BE2C (cell line): ENCODE measurements around the gene ALPK3.

ENCODE experiments used
- DNase-seq: peaks from one replicate; pipeline ENCODE4 v3.0.0-alpha.2; 2020
- H3K27me3 ChIP-seq: fragments of 250-450 bp; sonication (Bioruptor Pico); 2 replicates; pipeline ENCODE4 v1.5.1; 2020; ENCODE audit warnings: mild to moderate bottlenecking
- H3K36me3 ChIP-seq: fragments of 250-450 bp; sonication (Bioruptor Pico); 2 replicates; pipeline ENCODE4 v1.5.1; 2020; ENCODE audit warnings: mild to moderate bottlenecking
- H3K4me1 ChIP-seq: fragments of 250-450 bp; sonication (Bioruptor Pico); 2 replicates; pipeline ENCODE4 v1.5.1; 2020
- H3K4me3 ChIP-seq: 2 replicates; pipeline ENCODE4 v1.5.1; 2011; ENCODE audit warnings: low read depth, low read length
- H3K9me3 ChIP-seq: fragments of 250-450 bp; sonication (Bioruptor Pico); 2 replicates; pipeline ENCODE4 v1.5.1; 2020
- TF ChIP-seq, protein P1 (sequence below): IDR thresholded peaks from 2 replicates; pipeline ENCODE4 v1.5.1; 2012; ENCODE audit warnings: mild to moderate bottlenecking, low read depth, low read length

ALPK3 gene

DNA sequence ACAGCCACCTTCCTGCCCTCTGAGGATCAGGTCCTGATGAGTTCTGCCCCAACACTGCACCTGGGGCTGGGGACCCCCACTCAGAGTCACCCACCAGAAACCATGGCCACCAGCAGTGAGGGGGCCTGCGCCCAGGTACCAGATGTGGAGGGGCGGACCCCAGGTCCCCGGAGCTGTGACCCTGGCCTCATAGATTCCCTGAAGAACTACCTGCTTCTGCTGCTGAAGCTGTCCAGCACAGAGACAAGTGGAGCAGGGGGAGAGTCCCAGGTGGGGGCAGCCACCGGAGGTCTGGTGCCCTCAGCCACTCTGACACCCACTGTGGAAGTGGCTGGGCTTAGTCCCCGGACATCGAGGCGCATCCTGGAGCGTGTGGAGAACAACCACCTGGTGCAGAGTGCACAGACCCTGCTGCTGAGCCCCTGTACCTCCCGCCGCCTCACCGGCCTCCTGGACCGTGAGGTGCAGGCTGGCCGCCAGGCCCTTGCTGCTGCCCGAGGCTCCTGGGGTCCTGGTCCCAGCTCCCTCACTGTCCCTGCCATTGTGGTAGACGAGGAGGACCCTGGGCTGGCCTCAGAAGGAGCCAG lies 40.4 kb downstream of the ALPK3 start:
- no peak overlapping the region for H3K4me3 ChIP-seq
- peaks cover 2% of the 10 kb centered on the region; the same call in 1 of the 2 replicates for H3K4me1 ChIP-seq
- no peaks in the 10 kb centered on the region for H3K9me3 ChIP-seq
- TF ChIP-seq, protein P1, sequence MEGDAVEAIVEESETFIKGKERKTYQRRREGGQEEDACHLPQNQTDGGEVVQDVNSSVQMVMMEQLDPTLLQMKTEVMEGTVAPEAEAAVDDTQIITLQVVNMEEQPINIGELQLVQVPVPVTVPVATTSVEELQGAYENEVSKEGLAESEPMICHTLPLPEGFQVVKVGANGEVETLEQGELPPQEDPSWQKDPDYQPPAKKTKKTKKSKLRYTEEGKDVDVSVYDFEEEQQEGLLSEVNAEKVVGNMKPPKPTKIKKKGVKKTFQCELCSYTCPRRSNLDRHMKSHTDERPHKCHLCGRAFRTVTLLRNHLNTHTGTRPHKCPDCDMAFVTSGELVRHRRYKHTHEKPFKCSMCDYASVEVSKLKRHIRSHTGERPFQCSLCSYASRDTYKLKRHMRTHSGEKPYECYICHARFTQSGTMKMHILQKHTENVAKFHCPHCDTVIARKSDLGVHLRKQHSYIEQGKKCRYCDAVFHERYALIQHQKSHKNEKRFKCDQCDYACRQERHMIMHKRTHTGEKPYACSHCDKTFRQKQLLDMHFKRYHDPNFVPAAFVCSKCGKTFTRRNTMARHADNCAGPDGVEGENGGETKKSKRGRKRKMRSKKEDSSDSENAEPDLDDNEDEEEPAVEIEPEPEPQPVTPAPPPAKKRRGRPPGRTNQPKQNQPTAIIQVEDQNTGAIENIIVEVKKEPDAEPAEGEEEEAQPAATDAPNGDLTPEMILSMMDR = no peak
- no peaks in the 10 kb centered on the region for H3K36me3 ChIP-seq
- no peak for DNase-seq
- H3K27me3 ChIP-seq = no peaks in the 10 kb centered on the region

DNA sequence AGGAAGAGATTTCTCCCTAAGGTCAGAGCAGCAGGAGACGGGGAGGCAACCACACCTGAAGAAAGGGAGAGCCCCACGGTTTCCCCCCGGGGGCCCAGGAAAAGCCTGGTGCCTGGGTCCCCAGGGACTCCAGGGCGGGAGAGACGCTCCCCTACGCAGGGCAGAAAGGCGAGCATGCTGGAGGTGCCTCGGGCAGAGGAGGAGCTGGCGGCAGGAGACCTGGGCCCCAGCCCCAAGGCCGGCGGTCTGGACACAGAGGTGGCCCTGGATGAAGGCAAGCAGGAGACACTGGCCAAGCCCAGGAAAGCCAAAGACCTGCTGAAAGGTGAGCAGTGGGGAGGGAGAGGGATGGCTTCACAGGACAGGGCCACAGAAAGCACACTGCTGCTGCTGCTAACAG lies 41.1 kb downstream of the ALPK3 start:
- H3K27me3 ChIP-seq = no peaks in the 10 kb centered on the region
- no peaks in the 10 kb centered on the region for H3K4me1 ChIP-seq
- DNase-seq = no peak
- no peak overlapping the region for H3K4me3 ChIP-seq
- no peaks in the 10 kb centered on the region for H3K36me3 ChIP-seq
- TF ChIP-seq, protein P1 = no peak
- H3K9me3 ChIP-seq = no peaks in the 10 kb centered on the region

DNA sequence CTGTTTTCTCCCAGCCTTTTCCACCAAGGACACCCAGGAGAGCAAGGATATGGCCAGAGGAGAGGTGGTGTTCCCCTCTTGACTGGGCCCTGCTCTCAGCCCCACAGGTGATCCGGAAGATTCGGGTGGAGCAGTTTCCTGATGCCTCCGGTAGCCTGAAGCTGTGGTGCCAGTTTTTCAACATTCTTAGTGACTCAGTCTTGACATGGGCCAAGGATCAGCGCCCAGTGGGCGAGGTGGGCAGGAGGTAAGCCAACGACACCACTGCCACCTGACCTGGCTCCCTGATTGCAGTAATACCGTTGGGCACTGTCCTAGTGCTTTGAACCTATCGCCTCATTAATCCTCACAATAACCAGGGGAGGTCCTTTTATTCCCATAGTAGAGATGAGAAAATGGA lies 42.0 kb downstream of the ALPK3 start:
- TF ChIP-seq, protein P1 = no peak
- no peak for DNase-seq
- no peaks in the 10 kb centered on the region for H3K9me3 ChIP-seq

DNA sequence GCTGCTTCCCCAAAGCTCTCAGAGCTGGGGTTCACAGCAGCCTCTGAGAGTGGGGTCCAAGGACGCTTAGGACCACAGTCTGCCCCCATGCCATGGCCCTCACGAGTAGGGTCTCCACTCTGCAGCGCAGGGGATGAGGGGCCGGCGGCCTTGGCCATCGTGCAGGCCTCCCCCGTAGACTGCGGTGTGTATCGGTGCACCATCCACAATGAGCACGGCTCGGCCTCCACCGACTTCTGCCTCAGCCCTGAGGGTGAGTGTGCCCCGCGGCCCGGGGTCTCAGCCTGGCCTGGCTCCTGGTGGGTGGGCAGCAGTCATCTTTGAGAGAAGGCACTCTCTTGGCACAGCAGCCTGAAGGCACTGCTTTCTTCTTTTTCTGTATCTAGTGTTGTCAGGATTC lies 42.5 kb downstream of the ALPK3 start:
- Histone ChIP-seq H3K4me3 (no peak overlapping the region), H3K9me3 (no peaks in the 10 kb centered on the region), H3K27me3 (no peaks in the 10 kb centered on the region), H3K36me3 (no peaks in the 10 kb centered on the region), H3K4me1 (no peaks in the 10 kb centered on the region)
- TF ChIP-seq, protein P1 = no peak
- DNase-seq = no peak

More for the DNA sequence above, 42.0 kb downstream of the ALPK3 start:
- Histone ChIP-seq H3K36me3 (no peaks in the 10 kb centered on the region), H3K4me1 (no peaks in the 10 kb centered on the region), H3K4me3 (no peak overlapping the region), H3K27me3 (no peaks in the 10 kb centered on the region)

DNA sequence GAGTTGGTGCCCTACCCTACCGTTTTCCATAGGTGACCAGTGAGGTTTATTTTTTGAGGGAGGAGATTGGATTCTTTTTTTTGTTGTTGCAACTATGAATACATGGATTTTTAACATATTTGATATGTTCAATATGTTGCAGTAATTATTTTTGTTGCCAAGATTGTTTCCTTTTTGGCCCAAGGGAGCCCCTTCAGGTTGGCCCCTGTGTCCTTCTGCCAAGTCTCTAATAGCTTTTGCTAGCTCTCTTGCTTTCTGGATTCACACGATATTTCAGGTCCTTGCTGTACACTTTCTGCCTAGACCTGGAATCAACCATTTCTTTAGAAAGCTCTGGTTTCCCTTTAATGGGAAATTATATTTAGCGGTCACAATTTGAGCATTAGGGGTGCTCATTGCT lies 44.6 kb downstream of the ALPK3 start:
- no peak overlapping the region for H3K4me3 ChIP-seq
- H3K9me3 ChIP-seq = no peaks in the 10 kb centered on the region
- H3K4me1 ChIP-seq = no peaks in the 10 kb centered on the region
- TF ChIP-seq, protein P1 = no peak
- DNase-seq = no peak
- no peaks in the 10 kb centered on the region for H3K27me3 ChIP-seq
- H3K36me3 ChIP-seq = no peaks in the 10 kb centered on the region

DNA sequence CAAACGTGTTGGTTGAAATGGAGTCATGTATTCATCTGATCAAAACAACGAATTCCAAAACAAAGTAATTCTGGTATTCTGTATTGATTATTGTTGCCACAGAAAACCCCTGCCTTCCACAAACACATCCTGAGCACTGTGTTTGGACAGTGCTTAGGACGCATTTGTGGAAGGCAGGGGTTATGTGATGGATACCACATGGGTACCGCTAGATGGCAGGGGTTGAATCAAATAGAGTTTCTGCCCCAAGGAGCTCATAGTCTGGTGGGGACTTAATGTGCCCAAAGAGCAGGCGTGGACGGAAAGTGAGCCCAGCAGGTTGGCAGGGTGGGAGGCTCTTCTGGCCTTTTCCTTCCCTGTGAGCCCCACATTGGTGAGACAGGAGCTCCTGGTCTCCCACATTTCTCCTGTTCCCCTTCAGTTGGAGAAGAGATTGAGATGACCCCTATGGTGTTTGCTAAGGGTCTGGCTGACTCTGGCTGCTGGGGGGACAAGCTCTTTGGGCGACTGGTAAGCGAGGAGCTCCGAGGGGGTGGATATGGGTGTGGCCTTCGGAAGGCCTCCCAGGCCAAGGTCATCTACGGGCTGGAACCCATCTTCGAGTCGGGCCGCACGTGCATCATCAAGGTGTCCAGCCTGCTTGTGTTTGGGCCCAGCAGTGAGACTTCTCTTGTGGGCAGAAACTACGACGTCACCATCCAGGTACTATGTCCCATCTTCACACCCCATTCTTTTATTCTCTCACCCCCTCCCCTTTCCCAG lies 45.2 kb downstream of the ALPK3 start:
- Histone ChIP-seq H3K9me3 (no peaks in the 10 kb centered on the region), H3K4me3 (no peak overlapping the region), H3K4me1 (no peaks in the 10 kb centered on the region), H3K27me3 (no peaks in the 10 kb centered on the region), H3K36me3 (no peaks in the 10 kb centered on the region)
- no peak for DNase-seq
- TF ChIP-seq, protein P1 = no peak
